GM18505 (cell line): ENCODE data around the gene MGST2.

Experiments
- ATAC-seq: cut with Tn5 transposase; IDR thresholded peaks from one replicate; pipeline ENCODE4 v1.9.1; 2021; ENCODE audit not compliant: unreplicated experiment
- POLR2A ChIP-seq: IDR thresholded peaks from 4 replicates; pipeline ENCODE4 v1.6.1; 2011; ENCODE audit warnings: borderline replicate concordance; ENCODE audit not compliant: insufficient read depth, insufficient read length; ENCODE audit errors: extremely low read depth

MGST2 gene

DNA sequence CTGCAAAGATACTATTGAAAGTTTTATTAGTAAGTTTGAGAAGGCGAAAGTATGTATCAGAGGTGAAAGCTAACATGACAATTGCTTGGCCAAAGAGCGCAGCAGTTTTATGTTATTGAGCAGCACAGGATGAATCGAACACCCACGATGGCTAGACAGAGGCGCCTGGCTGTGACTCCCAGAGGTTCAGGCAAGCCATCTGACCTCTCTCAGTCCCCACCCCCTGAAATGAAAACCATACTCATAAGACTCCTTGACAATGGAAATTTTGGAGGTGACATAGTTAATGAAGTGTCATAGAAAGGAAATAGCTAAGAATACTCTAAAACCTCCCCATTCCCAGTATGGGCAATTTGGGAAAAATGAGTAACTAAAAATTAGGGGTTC is 70.6 kb downstream of the MGST2 start:
- no peak for ATAC-seq
- TF ChIP-seq POLR2A, result no peak

GRCh38 chr4:139736661-139737060 is 71.0 kb downstream of the MGST2 start:
- no peak for ATAC-seq
- no peak for TF ChIP-seq POLR2A

GRCh38 chr4:139738846-139739613 is 73.4 kb downstream of the MGST2 start:
- ATAC-seq, result no peak

GRCh38 chr4:139740121-139740520 is 74.5 kb downstream of the MGST2 start:
- ATAC-seq, result no peak
- TF ChIP-seq POLR2A, result no peak

More at GRCh38 chr4:139738846-139739613, 73.4 kb downstream of the MGST2 start:
- no peak for TF ChIP-seq POLR2A

- TF ChIP-seq POLR2A, result no peak
- no peak for ATAC-seq
Measured at GRCh38 chr4:139740531-139741041, 75.0 kb downstream of the MGST2 start.

DNA sequence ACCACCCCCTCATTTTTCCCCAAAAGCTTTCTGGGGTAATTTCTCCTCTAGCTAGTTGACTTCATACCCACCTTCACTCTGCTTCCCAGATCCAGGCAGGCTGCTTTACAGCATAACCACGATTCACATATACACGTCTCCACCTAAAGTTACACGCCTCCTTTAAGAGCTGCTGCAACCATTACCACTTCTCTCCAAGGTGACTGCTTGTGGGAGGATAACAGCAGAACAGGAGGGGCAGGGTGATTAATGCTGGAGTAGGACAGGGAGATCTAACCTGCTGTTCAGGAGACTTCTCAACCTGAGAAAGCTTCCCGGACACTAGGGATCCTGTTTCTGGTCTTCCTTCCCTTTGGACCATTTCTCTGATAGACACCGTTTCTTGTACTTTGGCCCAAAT is 77.4 kb downstream of the MGST2 start:
- no peak for TF ChIP-seq POLR2A

GRCh38 chr4:139744232-139744631 is 78.6 kb downstream of the MGST2 start:
- no peak for ATAC-seq
- TF ChIP-seq POLR2A, result no peak

More for the DNA sequence above, 77.4 kb downstream of the MGST2 start:
- no peak for ATAC-seq

DNA sequence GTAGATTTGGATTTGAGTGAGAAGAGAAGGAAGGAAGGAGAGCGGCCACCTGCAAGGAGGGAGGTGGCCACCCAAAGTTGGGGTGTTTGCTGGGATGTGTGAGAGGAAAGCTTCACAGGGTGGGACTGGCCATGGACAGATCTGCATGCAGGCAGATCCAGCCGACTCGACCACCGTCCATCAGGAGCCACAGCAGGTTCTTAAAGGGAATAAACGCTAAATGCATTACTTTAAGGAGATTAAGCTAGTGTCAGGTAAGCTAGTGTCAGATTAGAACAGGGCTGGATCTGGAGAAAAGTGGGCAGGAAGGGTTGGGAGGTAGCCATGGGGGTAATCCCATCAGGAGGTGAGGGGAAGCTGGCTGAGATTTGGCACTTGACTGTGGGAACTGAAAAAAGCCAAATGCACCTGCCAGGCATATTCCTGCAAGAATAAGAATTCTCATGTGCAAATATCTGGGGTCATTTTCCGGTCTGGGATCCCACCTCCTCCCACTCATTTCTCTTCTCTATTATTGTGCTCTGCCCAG is 79.6 kb downstream of the MGST2 start:
- TF ChIP-seq POLR2A, result no peak
- no peak for ATAC-seq

DNA sequence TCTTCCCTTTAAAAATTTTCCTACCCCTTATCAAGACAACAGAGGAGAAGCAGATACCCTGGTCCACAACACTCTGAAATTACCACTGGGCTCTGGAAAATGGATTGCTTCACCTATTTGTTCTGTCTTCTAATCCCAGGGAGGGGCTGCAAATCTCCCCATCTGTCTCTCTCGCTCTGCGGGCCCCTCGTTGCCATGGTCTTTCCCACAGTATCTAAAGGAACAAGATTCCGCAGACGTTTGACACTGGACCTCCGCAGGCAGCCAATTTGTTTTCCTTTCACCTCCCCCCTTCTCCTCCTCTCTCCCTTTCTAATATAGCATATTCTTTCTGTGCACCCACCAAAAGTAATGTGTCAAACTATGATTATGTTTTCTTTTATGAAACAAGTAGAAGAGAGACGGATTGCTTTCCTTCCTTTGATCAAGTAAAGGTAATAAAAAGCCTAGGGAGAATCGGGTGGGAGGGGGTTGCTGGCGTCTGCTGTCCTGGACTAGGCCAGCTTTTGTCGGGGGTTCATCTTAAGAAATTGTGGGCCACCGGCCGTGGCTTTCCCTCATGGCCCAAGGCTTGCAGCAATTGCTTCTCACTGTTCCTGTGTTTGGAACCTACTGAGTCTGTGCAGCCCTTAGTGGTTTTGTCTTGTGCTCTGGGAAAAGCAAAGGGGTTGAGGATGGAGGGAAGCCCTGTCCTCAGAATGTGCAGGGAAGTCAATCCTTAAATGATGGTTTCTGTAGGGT is 81.0 kb downstream of the MGST2 start:
- no peak for TF ChIP-seq POLR2A
- no peak for ATAC-seq

DNA sequence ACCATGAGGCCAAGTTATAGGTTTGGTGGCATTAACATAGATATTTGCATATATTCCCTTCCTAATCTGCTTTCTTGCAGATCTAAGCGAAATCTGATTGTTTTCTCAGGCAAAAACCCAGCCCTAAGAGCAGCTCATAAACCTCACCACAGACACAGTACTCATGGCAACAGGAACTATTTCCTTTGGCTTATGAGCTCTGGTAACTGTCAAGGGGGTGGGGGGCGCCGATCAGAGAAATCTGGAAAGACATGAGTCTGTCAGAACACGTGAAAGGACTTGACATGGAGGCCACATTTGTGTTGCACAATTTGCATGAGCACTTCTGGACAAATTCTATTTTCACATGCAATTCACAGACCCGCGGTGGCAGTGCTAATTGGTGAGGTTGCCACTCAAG is 83.7 kb downstream of the MGST2 start:
- no peak for ATAC-seq
- no peak for TF ChIP-seq POLR2A

DNA sequence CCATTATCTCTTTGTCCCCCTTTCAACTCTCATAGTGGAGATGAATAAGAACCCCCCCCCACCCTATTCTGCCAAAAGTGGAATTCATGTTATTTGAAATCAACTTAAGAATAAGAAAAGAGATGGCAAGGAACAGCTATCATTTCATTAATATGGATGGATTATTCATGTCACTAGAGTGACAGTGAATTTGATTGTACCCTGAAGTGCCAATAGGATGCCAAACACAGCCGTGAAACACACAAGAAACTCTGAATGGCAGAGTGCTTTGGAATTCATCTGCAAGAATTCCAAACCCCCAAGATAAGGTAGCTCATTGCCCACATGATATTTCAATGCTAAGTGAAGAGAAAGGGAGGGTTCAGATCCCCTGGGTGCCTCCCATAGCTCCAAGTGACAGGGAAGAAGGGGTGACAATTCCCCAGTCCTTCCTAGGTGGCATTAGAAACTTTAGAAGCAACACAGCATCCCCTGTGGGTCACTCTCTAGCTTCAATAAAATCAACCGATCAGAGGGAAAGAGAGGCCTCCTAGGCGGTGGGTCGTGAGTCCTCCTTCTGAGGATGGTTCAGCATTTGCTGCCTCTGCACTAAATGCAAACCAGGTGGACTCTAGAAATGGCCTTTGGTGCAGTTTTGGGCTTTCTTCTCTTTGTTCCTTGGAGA is 84.3 kb downstream of the MGST2 start:
- ATAC-seq, result no peak
- TF ChIP-seq POLR2A, result no peak

DNA sequence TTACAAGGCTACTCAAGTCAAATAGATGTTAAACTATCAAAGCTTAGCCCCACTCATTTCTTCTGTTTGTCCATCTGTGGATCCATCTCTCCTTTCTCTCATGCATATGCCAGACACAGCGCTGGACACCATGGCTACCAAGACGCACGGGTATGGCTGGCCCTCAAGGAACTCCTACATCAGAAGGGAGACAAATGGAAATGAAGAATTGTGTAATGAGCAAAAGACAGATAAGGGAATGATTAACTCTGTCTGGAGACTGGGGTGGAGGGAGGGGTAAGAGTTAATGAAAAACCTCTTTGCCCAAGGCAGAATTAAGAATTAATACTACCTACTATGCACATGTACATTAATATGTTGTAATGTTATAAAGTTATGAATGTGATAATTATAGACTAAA is 88.1 kb downstream of the MGST2 start:
- TF ChIP-seq POLR2A, result no peak
- ATAC-seq, result no peak
